GM04503 (cell line): Measurements from ENCODE around the gene CYTH4.

Experiments used
- DNase-seq: peaks from one replicate; pipeline ENCODE4 v3.0.0-alpha.2; 2012; ENCODE audit warnings: low read depth

Gene CYTH4

DNA sequence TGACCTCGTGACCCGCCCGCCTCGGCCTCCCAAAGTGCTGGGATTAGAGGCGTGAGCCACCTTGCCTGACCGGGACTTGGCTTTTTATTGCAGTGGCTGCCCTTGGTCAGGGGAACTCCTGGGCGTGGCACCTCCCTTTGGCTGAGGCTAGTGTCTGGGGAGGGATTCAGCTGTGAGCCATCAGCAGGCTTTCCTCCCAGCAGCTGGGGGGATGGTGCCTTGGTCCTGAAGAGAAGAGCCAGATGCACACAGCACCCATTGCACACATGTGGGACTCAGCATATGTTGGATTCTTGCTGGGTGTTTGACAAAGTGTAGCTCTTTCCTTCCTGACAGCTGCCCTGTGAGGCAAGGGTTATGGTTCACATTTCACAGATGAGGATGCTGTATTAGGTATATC lies 8.4 kb downstream of the CYTH4 start:
- no peak for DNase-seq

DNA sequence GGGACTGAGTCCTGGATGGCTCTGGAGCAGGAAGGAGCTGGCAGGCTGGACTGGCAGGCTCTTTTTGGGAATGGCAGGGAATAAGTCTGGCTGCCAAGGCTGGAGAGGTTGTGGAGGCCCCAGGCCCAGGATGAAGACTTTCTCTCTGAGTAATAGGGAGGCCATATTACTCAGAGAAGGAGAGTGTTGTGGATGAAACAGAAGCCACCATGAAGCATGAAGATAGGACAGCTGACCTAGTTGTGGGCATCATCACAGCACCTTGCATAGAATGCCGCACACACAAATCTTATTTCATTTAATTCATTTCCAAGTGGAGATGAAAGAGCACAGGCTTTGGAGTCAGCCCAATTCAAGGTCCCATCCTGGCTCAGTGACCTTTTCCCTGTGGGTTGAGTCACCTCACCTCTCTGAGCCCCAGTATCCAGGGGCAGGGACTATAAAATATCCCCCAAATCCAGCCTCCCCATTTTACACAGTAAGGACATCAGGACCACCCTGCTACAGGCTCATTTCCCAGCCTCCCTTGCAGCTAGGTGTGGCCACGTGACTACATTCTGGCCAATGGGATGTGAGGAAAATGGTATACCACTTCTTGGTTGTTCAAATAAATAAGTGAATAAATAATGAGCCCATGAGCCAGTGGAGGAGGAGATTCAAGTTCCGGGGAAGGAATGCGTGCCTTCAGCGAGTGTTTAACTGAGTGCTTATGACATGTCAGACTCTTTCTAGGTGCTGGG lies 9.4 kb downstream of the CYTH4 start:
- DNase-seq = no peak

- DNase-seq = no peak
Observed at GRCh38 chr22:37292641-37293040, 10.3 kb downstream of the CYTH4 start.

- DNase-seq = no peak
Observed at GRCh38 chr22:37293172-37293571, 10.9 kb downstream of the CYTH4 start.

DNA sequence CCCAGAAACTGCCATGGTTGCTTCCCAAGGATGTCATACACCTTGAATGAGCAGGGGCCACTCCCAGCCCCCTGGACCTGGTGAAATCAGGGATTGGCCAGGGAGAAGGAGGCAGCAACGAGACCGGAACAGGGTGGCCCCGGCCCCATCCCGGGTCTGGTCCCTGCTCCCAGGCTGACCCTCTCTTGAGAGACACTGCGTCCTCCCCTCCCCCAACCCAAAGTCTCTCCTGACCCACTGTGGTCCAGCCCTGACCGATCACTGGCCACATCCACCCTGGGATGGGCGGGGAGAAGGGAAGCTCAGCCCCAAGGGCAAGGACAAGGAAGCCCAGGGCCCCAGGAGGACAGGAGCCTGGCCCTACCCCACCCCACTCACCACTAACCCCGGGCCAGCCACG lies 12.4 kb downstream of the CYTH4 start:
- DNase-seq = no peak

GRCh38 chr22:37295213-37295886 lies 13.0 kb downstream of the CYTH4 start:
- no peak for DNase-seq

DNA sequence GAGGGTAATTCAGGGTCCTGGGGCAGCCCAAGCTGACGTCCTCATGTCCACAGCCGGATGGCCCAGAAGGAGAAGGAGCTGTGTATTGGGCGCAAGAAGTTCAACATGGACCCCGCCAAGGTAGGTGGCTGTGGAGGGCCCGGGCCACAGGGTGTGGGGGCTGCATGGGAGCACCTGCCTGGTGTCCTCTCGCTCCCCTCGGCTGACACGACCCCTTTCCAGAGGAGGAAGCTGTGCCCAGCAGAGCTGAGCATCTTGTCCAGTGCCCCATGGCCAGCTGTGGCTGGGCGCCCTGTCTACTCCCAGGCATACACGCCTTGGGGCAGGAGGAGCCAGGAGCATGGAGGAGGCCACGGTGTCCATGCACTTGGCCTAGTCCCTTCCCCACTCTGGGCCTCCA lies 13.6 kb downstream of the CYTH4 start:
- no peak for DNase-seq

GRCh38 chr22:37298748-37299495 lies 16.6 kb downstream of the CYTH4 start:
- DNase-seq = no peak

DNA sequence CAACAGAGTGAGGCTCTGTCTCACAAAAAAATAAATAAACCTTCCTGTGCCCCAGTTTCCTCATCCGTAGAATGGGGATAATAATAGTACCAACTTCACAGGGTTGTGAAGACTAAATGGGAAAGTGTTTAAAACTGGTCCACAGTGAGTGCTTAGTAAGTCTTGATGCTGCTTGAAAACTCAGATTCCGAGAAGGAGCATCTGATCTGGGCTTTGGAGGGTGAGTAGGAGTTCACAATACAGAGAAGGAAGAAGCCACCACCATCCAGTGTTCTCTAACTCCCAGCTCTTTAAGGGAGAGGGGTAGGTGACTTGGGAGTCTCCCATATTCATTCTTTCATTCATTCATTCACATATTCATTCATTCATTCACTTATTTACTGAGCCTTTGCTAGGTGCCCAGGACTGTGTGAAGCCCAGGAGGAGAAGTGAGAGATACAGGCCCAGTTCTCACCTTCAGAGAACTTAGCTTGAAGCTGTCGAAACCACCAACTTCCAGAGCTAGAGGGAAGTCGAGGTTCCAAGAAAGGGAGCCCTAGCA lies 17.7 kb downstream of the CYTH4 start:
- DNase-seq = no peak

GRCh38 chr22:37300551-37301017 lies 18.3 kb downstream of the CYTH4 start:
- DNase-seq = no peak

DNA sequence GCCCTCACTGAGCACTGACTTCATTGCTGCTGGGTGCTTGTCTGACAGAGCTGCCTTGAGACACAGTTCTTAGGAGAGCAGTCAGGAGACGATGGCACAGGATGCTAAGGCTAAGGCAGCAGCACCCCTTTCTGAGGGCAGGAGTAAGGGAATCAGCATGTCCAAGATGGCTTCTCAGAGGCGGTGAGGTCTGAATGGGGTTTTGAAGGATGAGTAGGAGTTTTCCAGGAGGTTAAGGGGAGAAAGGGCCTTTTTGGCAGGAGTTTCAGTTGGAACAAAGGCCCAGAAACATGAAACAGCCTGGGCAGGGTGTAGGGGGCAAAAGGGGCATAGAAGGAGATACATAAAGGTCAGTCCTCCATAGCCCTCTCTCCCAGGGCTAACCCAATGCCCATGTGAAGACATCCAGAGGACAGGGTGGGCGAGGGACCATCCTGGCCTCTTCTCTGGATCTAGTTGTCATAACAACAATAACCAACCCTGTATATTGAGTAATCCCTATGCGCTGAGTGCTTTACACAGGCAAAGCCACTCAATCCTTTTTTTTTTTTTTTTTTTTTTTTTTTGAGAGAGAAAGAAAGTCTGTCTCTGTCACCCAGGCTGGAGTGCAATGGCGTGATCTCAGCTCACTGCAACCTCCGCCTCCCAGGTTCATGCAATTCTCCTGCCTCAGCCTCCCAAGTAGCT lies 19.0 kb downstream of the CYTH4 start:
- DNase-seq = no peak

GRCh38 chr22:37302674-37303555 lies 20.6 kb downstream of the CYTH4 start:
- no peak for DNase-seq

DNA sequence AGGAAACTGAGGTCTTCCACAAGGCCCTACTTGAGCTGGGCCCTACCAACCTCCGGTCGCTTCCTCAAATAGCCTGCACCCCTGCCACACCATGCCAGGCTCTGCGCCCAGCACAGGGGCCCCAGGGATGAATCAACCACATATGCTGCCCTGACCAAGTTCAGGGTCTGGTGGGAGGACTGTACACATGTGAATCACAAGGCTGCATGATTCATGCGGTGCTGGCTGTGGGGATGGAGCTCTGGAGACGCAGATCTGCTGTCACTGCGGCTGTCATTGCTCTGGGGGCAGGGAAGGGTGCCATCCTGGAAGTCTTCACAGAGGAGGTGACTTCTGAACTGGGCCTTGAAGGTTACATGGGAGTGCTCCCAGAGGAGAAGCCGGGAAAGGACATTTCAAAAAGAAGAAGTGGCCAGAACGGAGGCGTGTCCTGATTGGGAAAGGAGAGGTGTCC lies 21.5 kb downstream of the CYTH4 start:
- DNase-seq = peak; percentile 56

DNA sequence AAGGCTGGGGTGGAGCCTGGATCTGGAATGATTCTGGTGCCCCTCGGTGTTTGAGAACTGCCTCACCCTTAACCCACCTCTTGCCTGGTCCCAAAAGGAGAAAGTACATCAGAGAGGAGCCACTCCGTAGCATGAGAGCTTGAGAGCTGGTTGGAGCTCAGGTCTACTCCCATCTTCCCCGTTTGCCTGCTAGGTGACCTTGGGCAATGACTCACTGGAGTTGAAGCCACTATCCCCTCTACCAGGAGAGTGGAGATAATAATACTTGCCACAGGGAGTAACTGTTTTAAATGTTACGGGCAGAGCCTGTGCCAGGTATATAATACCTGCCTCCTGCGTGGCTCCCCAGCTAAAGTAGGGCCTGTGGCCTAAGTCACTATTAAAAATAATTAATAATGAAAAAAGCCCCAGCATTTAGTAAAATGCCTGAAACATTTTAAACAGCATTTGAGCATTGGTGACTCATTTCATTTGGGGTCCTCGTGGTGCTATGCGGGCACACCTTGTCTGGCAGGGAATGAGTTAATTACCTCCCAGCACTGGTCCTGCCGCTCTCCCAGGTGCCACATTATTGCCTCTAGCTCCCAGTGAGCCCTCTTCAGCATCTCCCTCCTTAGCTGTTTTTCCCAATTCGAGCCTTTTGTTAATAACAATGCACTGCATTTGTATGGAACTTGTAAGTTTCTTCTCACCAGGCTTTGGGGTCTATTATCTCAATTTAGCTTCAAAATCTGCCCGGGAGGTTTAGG lies 22.5 kb downstream of the CYTH4 start:
- DNase-seq = no peak

GRCh38 chr22:37305887-37306286 lies 23.6 kb downstream of the CYTH4 start:
- no peak for DNase-seq

DNA sequence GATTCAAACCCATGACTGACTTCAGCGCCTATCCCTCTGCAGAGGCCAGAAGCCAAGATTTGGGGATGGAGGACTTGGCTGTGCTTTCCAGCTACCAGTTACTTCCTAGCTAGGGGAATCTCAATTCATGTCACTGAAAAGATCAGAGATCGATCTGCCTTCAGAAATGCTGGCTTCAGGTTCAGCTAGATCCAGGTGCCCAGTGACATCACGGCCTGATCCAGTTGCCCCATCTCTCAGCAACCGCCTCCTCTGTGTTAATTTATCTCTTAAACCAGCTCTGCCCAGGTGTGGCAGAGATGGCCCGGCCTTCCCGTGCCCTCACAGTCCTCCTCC lies 24.2 kb downstream of the CYTH4 start:
- no peak for DNase-seq

DNA sequence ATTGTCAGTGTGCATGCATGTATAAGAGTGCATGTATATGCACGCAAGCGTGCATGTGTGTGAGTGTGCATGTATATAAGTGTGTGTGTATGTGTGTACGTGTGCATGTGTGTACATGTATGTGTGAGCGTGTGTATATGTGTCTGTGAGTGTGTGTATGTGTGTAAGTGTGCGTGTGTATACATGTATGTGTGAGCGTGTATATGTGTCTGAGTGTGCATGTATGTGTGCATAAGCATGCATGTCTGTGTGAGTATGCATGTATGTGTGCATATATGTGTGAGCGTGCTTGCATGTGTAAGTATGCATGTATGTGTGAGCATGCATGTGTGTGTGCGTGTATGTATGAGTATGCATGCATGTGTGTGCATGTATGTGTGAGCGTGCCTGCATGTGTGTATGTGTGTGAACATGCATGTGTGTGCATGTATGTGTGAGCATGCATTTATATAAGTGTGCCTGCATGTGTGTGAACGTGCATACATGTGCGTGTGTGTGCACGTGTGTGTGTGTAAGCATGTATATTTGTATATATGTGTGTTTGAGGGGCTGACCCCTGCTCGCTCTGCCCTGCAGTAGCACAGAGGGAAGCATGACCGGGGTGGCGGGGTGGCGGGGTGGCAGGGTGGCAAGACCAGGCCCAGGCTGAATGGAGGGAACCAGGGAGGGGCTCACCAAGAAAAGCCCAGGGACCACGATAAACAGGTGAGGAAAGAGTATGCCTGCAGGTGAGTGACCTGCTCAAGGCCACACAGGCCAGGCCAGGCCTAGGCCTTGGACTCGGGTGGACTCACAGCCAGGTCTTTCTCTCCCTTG lies 26.3 kb downstream of the CYTH4 start:
- DNase-seq = no peak

- no peak for DNase-seq
Observed at GRCh38 chr22:37309211-37310074, 27.1 kb downstream of the CYTH4 start.
